HK-2 (cell line): Measurements from ENCODE around the gene VAX1.
A peak's percentile ranks its signal among the peaks of the same experiment; 100 is the strongest.
"Not testable (repeated sequence)": the region's sequence is repeated elsewhere in the genome, so short reads cannot be mapped to it uniquely, and the experiment has no call there.

Source experiments
- DNase-seq: peaks from one replicate; pipeline ENCODE4 v3.0.0-alpha.2; 2018; ENCODE audit not compliant: unreplicated experiment

VAX1 gene, protein sequence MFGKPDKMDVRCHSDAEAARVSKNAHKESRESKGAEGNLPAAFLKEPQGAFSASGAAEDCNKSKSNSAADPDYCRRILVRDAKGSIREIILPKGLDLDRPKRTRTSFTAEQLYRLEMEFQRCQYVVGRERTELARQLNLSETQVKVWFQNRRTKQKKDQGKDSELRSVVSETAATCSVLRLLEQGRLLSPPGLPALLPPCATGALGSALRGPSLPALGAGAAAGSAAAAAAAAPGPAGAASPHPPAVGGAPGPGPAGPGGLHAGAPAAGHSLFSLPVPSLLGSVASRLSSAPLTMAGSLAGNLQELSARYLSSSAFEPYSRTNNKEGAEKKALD

DNA sequence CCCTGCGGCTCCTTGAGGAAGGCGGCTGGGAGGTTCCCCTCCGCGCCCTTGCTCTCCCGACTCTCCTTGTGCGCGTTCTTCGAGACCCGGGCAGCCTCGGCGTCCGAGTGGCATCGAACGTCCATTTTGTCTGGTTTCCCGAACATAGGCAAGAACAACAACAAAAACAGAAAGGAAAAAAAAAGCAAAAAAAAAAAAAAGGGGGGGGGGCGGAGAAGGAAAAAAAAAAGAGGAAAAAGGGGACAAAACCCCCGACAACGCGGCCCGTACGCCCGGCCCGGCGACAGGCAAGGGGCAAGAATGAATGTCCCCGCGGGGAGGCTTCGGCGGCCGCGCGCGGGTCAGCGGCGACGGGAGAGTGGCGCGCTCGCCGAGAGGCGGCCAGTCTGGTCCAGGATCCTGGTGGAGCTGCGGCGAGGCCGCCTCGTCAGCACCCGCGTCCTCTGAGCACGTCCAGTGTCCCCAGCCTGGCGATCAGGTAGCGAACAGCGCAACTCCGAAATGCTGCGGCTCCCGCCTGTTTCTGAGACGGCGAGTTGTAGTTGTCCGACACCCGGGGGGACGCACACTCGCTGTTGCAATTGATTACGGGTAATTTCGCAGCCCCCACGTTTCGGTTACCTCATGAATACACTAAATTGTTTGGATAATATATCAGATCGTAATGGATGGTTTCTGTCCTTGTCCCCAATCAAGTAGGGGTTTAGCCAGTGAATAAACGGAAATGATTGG is at the start of gene VAX1:
Gene VAX1, minus strand, starts transcription at position 360 of the 732 bp plus-strand sequence. Its CDS starts 214 bp downstream, at position 146.
- no peak for DNase-seq

DNA sequence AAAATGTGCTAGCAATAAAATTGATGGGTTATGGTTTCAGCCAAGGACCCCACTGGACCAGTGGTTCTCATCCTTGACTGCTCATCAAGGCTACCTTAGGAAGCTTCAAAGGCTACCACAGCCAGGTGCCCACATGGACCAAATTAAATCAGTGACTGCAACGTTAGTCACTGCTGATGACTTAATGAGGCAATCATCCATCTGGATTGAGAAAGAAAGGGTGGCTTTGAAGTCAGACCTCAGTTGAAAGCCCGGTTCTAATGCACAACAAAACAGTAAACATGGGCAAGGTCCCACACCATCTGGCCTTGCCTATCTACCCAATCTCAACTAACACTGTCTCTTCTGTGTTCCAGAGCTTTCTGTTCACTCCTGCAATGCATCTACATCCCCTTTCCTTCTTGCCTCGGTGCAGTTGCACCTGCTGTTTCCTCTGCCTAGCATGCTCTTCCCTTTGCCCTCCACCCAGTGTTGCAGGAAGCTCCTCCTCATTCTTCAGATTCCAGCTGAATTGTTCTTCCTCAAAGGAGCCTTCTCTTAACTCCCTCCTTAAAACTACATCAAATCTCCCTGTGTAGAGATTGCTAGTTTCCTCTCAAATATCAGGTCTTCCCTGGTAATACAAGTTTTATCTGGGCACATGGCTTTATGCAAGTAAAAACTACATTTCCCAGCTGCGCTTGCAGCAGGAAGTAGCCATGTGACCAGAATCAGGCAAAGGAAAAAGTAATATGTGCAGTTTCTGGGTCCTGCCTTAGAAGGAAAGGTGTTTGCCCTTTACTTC is 49.0 kb upstream of the VAX1 start:
- no peak for DNase-seq

DNA sequence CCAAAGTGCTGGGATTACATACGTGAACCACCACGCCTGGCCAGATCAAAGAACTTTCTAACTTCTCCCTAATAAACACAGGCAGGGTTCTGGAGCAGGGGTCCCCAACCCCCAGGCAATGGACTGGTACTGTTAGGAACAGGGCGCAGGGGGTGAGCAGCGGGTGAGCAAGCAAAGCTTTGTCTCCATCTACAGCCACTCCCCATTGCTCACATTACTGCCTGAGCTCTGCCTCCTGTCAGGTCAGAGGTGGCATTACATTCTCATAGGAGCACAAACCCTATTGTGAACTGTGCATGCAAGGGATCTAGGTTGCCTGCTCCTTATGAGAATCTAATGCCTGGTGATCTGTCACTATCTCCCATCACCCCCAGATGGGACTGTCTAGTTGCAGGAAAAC is 47.7 kb upstream of the VAX1 start:
- DNase-seq: not testable (repeated sequence)

DNA sequence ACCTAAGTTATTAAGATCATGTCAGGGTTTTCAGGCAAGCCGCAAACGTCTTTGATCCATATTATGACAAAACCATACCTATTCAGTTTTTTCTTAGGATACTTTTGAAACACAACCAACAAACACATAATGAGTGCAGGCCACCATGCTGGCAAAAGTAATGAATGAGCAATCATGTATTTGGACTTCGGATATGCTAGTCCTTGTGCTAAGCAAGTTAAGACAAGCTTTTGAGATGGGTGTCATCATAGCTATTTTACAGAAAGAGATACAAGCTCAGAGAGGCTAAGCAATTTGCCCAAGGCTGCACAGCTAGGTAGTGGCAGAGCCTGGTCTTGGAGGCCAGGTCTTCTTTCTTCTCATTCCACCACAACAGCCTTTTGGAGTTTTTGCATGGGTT is 46.8 kb upstream of the VAX1 start:
- no peak for DNase-seq

DNA sequence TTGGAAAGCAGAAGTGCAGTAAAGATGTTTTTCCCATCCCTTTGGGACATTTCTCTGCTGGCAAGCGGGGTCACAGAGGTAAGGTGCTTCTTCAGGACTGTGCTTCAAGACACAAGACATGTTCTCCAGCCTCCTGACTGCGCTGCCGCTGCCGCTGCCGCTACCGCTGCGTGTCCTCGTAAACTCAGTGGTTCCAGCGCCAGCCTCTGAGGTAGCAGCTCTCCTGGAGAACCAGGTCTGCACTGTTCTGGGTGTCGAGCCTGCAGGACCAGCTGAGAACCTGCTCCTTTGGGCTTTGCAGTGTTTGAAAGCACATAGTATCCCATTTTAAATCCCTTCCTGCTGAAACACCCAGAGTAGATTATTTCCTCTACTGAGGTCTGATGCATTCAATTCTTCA is 46.2 kb upstream of the VAX1 start:
- no peak for DNase-seq

DNA sequence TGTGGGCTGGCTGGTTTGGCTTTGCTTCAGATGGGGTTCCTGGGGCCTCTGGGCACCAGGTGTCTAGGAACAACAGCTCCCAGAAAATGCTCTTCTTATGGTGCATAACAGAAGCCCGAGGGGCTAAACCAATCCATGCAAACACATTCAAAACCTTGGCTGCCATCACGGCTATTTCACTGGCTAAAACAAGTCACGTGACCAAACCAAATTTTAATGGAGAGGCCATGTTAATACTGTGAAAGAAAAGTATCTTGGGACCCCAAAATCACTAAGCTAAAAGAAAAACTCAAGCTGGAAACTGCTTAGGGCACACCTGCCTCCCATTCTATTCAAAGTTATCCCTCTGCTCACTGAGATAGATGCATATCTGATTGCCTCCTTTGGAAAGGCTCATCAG is 40.1 kb upstream of the VAX1 start:
- DNase-seq: no peak

DNA sequence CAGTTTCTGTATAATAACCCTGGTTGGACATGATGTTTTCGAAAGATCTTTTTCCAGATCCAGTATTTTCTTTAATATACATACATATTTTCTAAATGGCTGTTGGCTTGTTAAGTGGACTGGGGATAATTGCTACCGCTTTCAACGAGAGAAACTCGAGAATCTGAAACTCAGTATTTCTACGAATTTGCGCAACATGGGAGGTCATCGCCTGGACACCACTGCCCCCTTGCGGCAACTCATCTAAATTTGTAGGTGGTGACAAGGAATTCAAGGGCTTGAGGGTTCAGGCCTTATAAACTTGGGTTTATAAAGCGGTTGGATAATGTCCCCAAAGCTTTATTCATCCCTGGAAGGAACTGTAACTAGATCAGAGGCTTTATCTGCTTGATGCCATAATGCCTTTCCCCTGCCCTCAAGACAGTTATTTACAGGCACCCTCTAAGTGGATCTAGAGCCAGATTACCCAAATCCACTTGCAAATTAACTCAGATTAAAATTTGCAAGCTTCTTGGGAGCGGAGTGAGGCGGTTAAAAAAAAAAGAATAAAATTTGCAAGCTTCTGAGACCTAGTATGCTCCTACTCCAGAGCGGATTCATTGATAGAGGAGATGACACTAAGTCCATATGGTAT is 37.9 kb upstream of the VAX1 start:
- peak; percentile 72 for DNase-seq

DNA sequence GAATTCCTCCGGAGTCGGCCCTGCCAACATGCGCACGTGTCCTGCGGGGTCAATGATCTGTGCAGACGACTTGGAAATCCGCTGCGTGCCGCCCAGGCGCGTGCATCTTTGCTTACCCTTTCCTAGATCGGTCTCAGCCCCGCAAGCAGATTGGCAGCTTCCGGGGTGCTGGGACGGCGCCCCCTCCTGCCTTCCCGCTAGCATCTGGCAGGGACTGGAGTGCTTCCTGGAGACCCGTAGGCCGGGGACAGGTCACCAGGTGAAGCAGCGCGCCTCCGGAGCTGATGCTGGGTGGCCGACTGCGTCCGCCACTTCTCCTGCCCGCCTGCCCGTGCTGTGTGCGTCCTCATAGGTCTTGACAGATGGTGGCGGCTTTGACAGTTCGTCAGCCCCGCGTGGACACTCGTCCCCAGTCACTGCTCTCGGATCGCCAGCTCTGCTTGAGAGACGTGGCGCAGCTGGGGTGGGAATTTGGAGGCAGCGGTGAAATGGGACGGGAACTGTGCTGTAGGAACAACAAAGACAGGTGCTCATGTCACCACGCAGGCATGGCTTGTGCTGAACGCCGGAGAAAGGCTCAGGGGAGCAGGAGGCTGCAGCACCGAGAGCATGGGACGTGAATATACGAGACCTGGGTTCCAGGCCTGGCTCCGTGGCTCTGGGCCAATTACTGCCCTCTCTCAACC is 37.3 kb upstream of the VAX1 start:
- no peak for DNase-seq

DNA sequence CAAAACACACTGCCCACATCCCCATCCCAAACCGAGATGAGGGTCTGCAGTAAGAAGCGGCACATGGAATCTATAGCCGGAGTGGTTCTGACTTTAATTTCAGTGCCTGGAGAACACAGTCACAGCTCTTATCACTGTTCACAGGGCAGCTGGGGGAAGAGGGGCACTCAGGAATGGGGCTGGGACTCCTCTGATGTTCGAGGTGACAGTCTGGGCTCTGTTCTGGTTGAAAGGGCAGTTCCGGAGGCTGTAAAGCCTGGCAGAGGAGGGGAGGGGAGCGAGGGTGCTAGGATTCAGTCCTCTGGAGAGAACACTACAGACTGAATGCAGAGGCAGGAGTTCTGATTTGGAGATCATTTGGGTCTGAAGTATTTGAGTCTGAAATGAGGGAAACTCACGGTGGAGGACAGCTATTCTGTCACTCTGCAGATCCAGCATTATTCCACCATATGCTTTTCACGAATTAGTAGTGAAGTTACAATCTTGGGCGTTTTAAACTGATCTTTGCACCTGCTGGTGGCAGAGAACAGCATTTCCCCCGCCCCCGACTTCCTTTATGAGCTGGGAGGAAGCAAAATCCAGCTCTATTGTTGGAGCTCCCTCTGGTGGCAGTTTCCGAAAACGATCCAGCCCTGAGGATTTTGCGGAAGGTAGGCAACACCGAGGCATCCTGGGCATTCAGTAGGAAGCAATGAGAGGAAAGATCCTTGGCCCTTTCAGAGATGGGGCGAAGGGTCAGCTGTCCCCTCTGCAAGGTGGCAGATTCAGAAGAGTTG is 36.6 kb upstream of the VAX1 start:
- DNase-seq: peak; percentile 91

DNA sequence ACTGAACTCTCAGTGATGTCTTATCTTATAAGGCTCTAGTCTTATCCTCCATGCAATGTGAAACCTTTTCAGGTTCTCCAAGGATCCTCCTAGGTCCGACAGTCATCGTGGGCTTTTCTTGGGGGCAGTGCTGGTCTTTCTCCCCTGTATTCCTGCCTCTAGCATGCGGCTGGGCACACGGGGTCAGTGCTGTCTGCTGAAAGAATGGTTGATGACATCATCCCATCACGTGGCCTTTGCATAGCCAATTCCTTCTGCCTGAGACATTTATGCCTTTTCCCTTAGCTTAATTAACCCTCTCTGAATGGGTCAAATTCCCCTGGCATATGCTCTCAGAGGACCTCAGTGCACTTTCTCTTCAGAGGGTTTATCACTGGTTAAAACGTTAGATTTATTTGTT is 32.2 kb upstream of the VAX1 start:
- DNase-seq: no peak

DNA sequence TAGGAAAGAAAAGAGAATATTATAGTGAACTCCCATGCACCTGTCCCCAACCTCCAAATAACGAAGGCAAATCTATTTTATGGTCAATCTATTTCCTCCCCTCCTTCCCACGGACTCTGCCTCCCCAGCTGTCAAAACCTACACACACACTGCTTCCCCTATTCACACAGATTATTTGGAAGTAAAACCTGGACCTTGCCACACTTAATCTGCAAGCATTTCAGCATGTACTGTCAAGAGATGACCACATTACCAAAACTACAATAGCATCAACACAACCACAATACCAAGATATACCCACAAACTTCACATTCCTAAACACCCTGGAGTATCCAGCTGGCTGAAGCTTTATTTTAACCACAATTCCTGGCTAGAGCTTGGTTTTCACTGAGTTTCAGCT is 31.4 kb upstream of the VAX1 start:
- no peak for DNase-seq

DNA sequence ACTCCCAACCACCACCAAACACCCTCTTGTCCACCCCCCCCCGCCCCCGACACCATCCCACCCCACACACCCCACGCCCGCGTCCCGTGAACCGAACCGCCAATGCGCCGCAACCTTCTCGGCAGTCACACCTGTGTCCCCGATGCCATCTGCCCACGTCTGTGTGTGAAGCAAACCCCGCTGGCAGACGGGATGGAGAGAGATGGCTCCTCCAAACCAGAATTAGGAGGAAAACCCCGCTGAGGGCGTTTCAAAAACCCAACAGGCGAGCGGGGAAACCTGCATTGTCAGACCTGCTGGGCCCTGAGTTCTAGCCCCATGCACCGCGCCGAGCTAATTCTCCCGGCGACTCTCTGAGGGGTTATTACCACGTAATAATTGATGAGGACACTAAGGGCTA is 30.7 kb upstream of the VAX1 start:
- no peak for DNase-seq

DNA sequence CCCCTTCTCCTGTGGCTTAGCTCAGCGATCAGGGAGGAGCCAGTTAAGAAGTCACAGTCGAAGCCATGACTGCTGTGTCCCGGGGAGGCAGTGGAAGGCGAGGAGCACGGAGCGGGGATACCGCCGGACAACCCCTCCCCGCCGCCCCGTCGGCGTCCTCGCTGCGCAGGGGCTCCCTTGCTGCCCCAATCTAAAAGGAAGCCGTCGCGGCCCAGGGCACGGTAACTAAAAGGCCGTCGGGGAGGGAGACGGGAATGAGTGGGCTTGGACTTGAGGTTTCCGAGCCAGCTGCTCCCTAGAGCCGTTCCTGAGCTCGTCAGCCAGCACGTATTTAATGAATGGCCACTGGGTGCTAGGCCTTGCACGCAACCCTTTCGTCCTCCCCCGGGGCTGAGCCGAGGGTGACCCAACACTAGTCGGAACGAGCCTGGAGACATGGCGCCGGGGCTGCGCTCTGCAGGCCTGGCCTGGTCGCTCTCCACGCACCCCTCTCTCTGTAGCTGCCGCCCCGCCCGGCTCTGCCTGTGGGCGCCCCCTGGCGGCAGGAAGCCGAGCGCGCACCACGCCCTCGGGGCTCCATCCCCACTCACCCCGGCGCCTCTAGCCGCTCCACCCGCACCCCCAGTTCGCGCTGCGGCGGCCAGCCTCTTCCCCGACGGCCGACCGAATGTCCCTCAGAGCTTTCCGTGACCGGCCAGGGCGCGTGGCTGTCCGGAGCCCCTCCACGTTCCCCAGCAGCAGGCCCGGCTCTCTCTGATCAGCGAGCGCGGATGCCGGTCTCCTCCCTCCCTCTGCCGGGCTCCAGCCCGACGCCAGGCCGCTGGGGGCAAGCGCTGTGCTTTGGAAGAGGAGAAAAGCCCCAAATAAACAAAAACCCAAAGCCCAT is 30.0 kb upstream of the VAX1 start:
- peak; percentile 75 for DNase-seq

DNA sequence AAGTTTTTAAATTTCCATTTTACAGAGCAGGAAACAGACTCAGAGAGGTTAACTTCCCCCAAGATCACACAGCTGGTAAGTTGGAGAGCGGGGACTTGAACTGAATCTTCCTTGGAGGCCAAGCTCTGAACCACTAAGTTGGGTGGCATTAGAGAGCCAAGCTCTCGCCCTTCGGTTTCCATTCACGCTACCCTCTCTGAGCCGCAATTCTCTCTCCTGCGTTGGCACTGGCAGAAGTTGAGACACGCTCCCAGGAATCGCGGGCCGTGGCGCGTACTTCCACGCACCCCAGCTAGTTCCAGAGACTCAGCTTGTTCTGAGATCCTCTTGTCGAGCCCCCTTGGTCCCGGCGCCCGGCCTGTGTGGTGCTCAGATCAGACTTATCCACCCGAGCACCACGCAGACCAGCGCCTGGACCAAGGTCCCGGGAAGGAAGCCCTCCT is 29.3 kb upstream of the VAX1 start:
- DNase-seq: no peak

DNA sequence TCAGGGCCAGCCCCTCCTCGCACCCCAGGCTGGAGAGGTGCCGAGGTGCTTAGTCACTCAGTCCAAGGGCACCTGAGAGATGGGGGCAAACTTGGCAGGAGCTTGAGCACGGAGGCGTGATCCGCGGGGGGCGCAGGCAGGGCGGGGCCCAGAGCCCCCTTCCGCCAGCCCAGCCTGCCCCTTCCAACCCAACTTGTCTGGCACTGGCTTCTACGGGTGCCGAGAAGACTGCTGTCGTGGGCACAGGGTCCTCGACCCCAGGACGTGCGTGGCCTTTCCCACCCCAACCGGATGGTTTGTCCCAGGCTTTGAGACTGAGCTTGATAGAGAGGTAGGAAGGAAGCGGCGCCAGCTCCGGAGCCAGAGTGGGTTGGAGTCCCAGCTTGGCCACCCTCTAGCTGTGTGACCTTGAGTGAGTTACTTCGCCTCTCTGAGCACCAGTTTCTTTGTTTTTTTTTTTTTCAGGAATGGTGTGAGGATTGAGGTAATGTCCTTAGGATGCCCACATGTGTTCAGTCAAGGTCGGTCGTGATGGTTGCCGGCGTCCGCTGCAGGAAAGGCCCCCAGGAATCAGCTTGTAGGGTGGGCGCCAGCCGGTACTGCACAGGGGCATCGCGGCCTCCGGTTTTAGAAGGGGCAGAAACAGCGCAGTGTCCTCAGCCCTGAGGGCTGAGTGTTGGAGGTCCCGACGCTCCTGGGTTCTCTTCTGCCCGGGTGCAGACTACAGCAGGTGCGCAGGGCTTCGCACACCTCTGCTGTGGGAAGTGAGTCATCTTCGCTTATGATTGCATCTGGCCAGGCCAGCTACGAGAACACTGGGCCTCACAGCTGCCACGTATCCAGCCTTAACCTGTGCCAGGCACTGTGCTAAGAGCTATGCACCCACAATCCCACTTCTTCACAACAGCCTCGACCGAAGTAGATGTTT is 28.6 kb upstream of the VAX1 start:
- no peak for DNase-seq

DNA sequence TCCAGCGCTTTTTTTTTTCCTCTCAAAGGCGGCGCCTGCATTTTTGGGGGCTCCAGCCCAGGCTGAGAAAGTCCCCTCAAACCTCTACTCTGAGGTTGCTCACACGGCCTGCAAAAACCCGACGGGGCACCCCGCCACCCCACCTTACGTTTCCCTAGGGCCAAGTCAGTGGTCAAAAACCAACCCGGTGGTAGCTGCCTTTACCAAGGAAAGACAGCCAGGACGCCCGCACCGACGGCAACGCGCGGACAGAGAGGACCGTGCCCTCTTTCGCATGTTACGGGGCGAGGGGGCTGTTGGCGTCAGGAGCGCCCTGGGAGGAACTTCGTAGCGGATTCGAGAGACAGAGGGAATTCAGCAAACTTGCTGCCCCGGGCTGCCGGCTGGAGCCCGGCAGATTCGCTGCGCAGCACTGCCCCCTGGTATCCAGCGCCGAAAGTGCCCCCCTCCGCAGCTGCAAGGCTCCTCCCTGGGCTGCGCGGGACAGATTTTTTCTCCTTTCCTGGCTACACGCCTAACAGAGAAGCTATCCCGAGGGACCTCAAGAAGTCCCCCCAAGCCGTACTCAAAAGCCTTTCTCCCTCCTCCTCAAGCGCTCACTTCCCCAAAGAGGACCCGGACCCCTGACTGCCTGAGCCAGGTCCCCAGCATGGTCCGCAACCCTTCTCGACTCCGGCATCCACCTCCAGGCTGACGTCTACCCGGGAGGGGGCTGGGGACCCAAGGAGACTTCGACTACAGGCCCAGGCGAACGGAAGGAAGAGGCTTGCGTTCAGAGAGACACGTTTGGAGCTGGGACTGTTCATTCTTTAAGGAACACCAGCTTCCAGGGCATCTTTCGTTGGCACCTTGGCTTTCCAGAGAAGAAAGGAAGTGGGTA is 27.7 kb upstream of the VAX1 start:
- DNase-seq: peak; percentile 75
